NB4 (cell line): ENCODE measurements around the gene ITIH1.

Experiments used
- POLR2A ChIP-seq: IDR thresholded peaks from 2 replicates; pipeline ENCODE4 v1.6.1; 2011; ENCODE audit warnings: mild to moderate bottlenecking; ENCODE audit not compliant: insufficient read length; ENCODE audit errors: extremely low read depth
- TF ChIP-seq, protein P1 (sequence below): IDR thresholded peaks from 2 replicates; pipeline ENCODE4 v1.6.1; 2011; ENCODE audit warnings: low read depth, low read length

DNA sequence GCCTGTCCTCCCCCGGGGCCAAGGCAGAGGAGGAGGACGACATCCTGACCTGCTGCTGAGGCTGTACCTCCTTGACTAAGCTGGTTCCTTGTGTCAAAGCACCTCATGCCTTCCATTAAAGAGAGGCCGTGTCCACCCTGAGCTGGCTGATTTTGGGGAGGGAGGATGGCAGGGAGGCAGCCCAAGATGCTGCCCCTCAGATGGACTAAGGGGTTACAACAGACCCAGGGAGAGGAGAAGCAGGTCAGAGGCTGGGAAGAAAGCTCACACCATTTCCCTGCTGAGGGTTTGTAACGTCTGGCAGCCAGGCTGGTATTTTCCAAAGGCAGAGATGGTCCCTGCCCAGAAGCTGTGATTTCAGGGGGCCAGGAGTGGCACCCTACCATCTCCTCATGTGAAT is 14.5 kb downstream of the ITIH1 start:
- TF ChIP-seq, protein P1, sequence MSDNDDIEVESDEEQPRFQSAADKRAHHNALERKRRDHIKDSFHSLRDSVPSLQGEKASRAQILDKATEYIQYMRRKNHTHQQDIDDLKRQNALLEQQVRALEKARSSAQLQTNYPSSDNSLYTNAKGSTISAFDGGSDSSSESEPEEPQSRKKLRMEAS: no peak
- TF ChIP-seq POLR2A: no peak
